Measurements from ENCODE around the gene ZNF592. TPM values are rescaled to one million over a fixed set of nuclear protein-coding genes. Genes with fewer than 3 reads are reported as not detected.

ZNF592 gene
- total and polyA plus RNA-seq, 9 of the 15 experiments (the other 6 are each of a cell fraction or from before 2014, with no cell fraction given): 0.88 to 23.8 (median 7.4) TPM

DNA sequence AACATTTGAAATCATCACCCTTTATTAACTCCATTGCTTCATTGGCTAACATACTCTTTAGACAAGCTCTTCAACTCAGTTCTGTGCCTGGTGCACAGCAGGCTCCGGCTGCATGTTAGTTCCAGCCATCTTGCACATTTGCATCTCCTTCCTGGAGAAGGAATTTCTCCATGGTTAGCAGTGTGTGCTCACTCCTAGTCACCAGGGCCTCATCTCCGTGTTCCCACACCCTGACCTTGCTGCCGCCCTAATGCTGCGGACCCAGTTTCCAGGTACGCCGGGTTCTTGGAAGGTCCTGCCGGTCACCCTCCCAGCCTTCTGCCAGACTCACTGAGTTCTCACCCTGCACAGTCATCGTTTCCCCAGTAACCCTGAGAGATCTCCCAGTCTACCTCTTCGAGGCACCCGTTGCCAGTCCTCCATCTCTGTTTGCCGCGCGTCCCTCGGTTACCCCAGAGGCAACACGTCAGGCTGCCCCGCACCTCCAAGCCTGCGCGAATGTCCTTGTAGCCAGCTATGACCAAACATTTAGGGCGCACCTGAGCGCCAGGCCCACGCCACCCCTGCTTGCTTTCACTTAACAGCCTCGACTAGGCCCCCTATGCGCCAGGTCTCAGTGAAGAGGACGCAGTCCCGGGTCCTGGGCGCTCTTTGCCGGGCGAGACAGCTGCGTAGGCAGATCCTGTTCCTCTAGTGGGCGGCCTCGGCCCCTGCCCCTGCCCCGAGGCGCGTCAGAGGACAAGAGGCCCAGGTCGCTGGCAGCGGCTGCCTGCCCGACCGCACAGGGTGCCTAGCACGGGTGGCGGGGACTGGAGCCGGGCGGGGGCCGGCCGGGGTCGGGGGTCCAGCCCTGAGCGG lies 747 bp upstream of the ZNF592 start (continued):
- TF ChIP-seq, protein P1, sequence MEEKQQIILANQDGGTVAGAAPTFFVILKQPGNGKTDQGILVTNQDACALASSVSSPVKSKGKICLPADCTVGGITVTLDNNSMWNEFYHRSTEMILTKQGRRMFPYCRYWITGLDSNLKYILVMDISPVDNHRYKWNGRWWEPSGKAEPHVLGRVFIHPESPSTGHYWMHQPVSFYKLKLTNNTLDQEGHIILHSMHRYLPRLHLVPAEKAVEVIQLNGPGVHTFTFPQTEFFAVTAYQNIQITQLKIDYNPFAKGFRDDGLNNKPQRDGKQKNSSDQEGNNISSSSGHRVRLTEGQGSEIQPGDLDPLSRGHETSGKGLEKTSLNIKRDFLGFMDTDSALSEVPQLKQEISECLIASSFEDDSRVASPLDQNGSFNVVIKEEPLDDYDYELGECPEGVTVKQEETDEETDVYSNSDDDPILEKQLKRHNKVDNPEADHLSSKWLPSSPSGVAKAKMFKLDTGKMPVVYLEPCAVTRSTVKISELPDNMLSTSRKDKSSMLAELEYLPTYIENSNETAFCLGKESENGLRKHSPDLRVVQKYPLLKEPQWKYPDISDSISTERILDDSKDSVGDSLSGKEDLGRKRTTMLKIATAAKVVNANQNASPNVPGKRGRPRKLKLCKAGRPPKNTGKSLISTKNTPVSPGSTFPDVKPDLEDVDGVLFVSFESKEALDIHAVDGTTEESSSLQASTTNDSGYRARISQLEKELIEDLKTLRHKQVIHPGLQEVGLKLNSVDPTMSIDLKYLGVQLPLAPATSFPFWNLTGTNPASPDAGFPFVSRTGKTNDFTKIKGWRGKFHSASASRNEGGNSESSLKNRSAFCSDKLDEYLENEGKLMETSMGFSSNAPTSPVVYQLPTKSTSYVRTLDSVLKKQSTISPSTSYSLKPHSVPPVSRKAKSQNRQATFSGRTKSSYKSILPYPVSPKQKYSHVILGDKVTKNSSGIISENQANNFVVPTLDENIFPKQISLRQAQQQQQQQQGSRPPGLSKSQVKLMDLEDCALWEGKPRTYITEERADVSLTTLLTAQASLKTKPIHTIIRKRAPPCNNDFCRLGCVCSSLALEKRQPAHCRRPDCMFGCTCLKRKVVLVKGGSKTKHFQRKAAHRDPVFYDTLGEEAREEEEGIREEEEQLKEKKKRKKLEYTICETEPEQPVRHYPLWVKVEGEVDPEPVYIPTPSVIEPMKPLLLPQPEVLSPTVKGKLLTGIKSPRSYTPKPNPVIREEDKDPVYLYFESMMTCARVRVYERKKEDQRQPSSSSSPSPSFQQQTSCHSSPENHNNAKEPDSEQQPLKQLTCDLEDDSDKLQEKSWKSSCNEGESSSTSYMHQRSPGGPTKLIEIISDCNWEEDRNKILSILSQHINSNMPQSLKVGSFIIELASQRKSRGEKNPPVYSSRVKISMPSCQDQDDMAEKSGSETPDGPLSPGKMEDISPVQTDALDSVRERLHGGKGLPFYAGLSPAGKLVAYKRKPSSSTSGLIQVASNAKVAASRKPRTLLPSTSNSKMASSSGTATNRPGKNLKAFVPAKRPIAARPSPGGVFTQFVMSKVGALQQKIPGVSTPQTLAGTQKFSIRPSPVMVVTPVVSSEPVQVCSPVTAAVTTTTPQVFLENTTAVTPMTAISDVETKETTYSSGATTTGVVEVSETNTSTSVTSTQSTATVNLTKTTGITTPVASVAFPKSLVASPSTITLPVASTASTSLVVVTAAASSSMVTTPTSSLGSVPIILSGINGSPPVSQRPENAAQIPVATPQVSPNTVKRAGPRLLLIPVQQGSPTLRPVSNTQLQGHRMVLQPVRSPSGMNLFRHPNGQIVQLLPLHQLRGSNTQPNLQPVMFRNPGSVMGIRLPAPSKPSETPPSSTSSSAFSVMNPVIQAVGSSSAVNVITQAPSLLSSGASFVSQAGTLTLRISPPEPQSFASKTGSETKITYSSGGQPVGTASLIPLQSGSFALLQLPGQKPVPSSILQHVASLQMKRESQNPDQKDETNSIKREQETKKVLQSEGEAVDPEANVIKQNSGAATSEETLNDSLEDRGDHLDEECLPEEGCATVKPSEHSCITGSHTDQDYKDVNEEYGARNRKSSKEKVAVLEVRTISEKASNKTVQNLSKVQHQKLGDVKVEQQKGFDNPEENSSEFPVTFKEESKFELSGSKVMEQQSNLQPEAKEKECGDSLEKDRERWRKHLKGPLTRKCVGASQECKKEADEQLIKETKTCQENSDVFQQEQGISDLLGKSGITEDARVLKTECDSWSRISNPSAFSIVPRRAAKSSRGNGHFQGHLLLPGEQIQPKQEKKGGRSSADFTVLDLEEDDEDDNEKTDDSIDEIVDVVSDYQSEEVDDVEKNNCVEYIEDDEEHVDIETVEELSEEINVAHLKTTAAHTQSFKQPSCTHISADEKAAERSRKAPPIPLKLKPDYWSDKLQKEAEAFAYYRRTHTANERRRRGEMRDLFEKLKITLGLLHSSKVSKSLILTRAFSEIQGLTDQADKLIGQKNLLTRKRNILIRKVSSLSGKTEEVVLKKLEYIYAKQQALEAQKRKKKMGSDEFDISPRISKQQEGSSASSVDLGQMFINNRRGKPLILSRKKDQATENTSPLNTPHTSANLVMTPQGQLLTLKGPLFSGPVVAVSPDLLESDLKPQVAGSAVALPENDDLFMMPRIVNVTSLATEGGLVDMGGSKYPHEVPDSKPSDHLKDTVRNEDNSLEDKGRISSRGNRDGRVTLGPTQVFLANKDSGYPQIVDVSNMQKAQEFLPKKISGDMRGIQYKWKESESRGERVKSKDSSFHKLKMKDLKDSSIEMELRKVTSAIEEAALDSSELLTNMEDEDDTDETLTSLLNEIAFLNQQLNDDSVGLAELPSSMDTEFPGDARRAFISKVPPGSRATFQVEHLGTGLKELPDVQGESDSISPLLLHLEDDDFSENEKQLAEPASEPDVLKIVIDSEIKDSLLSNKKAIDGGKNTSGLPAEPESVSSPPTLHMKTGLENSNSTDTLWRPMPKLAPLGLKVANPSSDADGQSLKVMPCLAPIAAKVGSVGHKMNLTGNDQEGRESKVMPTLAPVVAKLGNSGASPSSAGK (IDR thresholded peaks at IDR 0.05): peak; percentile 52
- TF ChIP-seq ZNF24 (IDR thresholded peaks at IDR 0.05) (no peak), MAFF (IDR thresholded peaks at IDR 0.05; ENCODE audit: low read length) (no peak), HDAC3 (IDR thresholded peaks at IDR 0.05; ENCODE audit: borderline replicate concordance, partially characterized antibody) (no peak), CREBBP (IDR thresholded peaks at IDR 0.05; ENCODE audit: low read depth, low read length) (no peak), CHD2 (IDR thresholded peaks at IDR 0.05; ENCODE audit: low read depth, low read length) (no peak)
- TF ChIP-seq, protein P2, sequence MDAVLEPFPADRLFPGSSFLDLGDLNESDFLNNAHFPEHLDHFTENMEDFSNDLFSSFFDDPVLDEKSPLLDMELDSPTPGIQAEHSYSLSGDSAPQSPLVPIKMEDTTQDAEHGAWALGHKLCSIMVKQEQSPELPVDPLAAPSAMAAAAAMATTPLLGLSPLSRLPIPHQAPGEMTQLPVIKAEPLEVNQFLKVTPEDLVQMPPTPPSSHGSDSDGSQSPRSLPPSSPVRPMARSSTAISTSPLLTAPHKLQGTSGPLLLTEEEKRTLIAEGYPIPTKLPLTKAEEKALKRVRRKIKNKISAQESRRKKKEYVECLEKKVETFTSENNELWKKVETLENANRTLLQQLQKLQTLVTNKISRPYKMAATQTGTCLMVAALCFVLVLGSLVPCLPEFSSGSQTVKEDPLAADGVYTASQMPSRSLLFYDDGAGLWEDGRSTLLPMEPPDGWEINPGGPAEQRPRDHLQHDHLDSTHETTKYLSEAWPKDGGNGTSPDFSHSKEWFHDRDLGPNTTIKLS (IDR thresholded peaks at IDR 0.05; ENCODE audit: borderline replicate concordance, low read depth): peak; percentile 47; the same call in 1 of the 2 replicates
- TF ChIP-seq, protein P3, sequence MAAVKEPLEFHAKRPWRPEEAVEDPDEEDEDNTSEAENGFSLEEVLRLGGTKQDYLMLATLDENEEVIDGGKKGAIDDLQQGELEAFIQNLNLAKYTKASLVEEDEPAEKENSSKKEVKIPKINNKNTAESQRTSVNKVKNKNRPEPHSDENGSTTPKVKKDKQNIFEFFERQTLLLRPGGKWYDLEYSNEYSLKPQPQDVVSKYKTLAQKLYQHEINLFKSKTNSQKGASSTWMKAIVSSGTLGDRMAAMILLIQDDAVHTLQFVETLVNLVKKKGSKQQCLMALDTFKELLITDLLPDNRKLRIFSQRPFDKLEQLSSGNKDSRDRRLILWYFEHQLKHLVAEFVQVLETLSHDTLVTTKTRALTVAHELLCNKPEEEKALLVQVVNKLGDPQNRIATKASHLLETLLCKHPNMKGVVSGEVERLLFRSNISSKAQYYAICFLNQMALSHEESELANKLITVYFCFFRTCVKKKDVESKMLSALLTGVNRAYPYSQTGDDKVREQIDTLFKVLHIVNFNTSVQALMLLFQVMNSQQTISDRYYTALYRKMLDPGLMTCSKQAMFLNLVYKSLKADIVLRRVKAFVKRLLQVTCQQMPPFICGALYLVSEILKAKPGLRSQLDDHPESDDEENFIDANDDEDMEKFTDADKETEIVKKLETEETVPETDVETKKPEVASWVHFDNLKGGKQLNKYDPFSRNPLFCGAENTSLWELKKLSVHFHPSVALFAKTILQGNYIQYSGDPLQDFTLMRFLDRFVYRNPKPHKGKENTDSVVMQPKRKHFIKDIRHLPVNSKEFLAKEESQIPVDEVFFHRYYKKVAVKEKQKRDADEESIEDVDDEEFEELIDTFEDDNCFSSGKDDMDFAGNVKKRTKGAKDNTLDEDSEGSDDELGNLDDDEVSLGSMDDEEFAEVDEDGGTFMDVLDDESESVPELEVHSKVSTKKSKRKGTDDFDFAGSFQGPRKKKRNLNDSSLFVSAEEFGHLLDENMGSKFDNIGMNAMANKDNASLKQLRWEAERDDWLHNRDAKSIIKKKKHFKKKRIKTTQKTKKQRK (IDR thresholded peaks at IDR 0.05; ENCODE audit: borderline replicate concordance, low read depth, low read length): no peak

Measured in K562 (cell line).